DOHH2 (cell line): ENCODE measurements around the gene CDKAL1.

Source experiments
- H3F3A ChIP-seq: fragments of 200-600 bp; sonication (generic), shearing (Covaris generic); 2 replicates; pipeline ENCODE4 v1.6.0; 2016; ENCODE audit warnings: antibody characterized with exemption, mild to moderate bottlenecking; ENCODE audit not compliant: control insufficient read depth, insufficient read depth
- H3K27ac ChIP-seq: fragments of 200-600 bp; sonication (generic); 2 replicates; pipeline ENCODE4 v1.5.1; 2014; ENCODE audit warnings: low read depth, mild to moderate bottlenecking, low read length, moderate library complexity
- H3K27me3 ChIP-seq: fragments of 200-600 bp; sonication (generic); 2 replicates; pipeline ENCODE4 v1.6.1; 2014; ENCODE audit warnings: mild to moderate bottlenecking, low read length, mixed read lengths; ENCODE audit not compliant: control insufficient read depth
- H3K36me3 ChIP-seq: fragments of 200-600 bp; sonication (generic); 2 replicates; pipeline ENCODE4 v1.6.1; 2014; ENCODE audit warnings: mild to moderate bottlenecking, low read length, moderate library complexity, mixed read lengths; ENCODE audit not compliant: control insufficient read depth
- H3K4me1 ChIP-seq: fragments of 200-600 bp; sonication (generic); 2 replicates; pipeline ENCODE4 v1.6.1; 2014; ENCODE audit warnings: mild to moderate bottlenecking, low read length, mixed read lengths; ENCODE audit not compliant: control insufficient read depth
- H3K4me2 ChIP-seq: fragments of 200-600 bp; sonication (generic); 2 replicates; pipeline ENCODE4 v1.6.0; 2014; ENCODE audit warnings: mild to moderate bottlenecking, low read length, moderate library complexity
- H3K4me3 ChIP-seq: fragments of 200-600 bp; sonication (generic); 2 replicates; pipeline ENCODE4 v1.5.1; 2014; ENCODE audit warnings: mild to moderate bottlenecking, low read length, mixed read lengths
- H3K79me2 ChIP-seq: fragments of 200-600 bp; sonication (generic); 2 replicates; pipeline ENCODE4 v1.6.1; 2014; ENCODE audit warnings: mild to moderate bottlenecking, low read length, mixed read lengths; ENCODE audit not compliant: control insufficient read depth
- H3K9me2 ChIP-seq: fragments of 200-600 bp; sonication (generic); replicated peaks from 2 replicates; pipeline ENCODE4 v1.6.1; 2014; ENCODE audit warnings: mild to moderate bottlenecking, low read length, mixed read lengths; ENCODE audit not compliant: control insufficient read depth
- H3K9me3 ChIP-seq: fragments of 200-600 bp; sonication (generic); 2 replicates; pipeline ENCODE4 v1.6.1; 2014; ENCODE audit warnings: antibody characterized with exemption, low read length, mixed read lengths; ENCODE audit not compliant: control insufficient read depth, insufficient read depth
- H4K20me1 ChIP-seq: fragments of 200-600 bp; sonication (generic); 2 replicates; pipeline ENCODE4 v1.6.0; 2014; ENCODE audit warnings: low read depth, mild to moderate bottlenecking, antibody characterized with exemption, low read length, moderate library complexity; ENCODE audit not compliant: control insufficient read depth, insufficient read depth
- EZH2phosphoT487 ChIP-seq: fragments of 200-600 bp; sonication (generic); IDR thresholded peaks from 2 replicates; pipeline ENCODE4 v1.6.1; 2017; ENCODE audit warnings: borderline replicate concordance, mild to moderate bottlenecking, antibody characterized with exemption, low read length, moderate library complexity, mixed read lengths
- TF ChIP-seq, protein P1 (sequence below): fragments of 200-600 bp; sonication (generic); IDR thresholded peaks from one replicate; pipeline ENCODE4 v1.5.1; 2014; ENCODE audit warnings: antibody characterized with exemption, mild to moderate bottlenecking, low read depth, low read length; ENCODE audit not compliant: poor library complexity, severe bottlenecking

CDKAL1 gene

DNA sequence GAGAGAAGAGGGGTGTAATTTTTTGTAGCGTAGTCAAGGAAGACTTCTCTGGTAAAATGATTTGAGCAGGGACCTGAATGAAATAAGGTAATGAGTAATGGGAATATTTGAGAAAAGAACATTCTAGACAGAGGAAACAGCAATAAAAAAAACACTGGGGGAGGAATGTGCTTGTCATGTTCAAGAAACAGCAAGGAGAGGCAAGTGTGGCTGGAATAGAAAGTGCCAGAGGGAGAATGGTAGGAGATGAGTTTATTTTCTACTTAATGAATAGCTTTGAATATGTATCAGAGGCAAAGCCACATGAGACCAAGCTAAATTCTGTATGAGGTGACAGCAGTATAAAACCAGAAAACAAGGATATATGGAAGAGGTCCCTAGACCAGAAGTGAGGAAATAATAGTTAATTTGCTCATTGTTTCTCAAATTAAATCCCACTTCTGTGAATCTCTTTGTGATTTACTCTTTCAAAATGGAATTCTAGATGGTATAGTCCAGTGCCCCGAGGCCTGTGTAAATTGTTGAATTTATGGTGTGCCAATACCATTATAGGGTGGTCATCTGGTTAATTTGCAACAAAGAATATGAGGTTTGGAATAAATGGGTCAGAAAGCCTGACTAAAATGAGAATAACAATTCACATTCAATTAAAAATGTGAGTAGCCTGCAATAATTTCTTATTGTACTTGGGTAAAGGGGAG is 170.2 kb downstream of the CDKAL1 start:
- no peaks in the 10 kb centered on the region for H3K36me3 ChIP-seq
- no peaks in the 10 kb centered on the region for H3K27me3 ChIP-seq
- H3K79me2 ChIP-seq = no peaks in the 10 kb centered on the region; the same call in 1 of the 2 replicates
- H3K4me3 ChIP-seq = no peak overlapping the region
- H3K4me2 ChIP-seq = no peak overlapping the region
- H3K27ac ChIP-seq = no peak overlapping the region
- TF ChIP-seq, protein P1, sequence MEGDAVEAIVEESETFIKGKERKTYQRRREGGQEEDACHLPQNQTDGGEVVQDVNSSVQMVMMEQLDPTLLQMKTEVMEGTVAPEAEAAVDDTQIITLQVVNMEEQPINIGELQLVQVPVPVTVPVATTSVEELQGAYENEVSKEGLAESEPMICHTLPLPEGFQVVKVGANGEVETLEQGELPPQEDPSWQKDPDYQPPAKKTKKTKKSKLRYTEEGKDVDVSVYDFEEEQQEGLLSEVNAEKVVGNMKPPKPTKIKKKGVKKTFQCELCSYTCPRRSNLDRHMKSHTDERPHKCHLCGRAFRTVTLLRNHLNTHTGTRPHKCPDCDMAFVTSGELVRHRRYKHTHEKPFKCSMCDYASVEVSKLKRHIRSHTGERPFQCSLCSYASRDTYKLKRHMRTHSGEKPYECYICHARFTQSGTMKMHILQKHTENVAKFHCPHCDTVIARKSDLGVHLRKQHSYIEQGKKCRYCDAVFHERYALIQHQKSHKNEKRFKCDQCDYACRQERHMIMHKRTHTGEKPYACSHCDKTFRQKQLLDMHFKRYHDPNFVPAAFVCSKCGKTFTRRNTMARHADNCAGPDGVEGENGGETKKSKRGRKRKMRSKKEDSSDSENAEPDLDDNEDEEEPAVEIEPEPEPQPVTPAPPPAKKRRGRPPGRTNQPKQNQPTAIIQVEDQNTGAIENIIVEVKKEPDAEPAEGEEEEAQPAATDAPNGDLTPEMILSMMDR = no peak
- no peak for TF ChIP-seq EZH2phosphoT487
- no peaks in the 10 kb centered on the region for H3K9me2 ChIP-seq
- no peaks in the 10 kb centered on the region for H3K4me1 ChIP-seq
- no peaks in the 10 kb centered on the region for H3F3A ChIP-seq
- H4K20me1 ChIP-seq = no peaks in the 10 kb centered on the region
- H3K9me3 ChIP-seq = no peaks in the 10 kb centered on the region

DNA sequence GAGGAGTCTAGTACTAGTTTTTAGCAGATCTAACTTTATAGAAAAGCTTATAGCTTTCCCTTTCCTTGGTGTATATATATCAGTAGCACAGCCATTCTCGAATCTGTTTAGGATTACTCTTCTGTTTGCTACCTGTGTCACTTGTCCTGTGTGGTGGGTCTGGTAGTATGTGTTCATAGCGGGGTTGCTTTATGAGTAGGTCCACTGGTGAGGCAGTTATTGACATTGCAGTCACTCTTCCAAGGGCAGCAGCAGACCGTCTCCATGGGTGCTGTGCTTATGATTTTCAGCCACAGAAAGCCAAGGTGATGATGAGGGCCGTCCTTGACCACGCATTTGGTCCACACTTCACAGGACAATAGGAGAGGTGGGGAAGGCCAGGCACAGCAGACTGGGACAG is 171.5 kb downstream of the CDKAL1 start:
- Histone ChIP-seq H3F3A (no peaks in the 10 kb centered on the region), H3K27me3 (no peaks in the 10 kb centered on the region), H3K27ac (no peak overlapping the region), H3K4me3 (no peak overlapping the region), H3K79me2 (no peaks in the 10 kb centered on the region; the same call in 1 of the 2 replicates), H3K4me1 (no peaks in the 10 kb centered on the region), H3K9me3 (no peaks in the 10 kb centered on the region), H3K9me2 (no peaks in the 10 kb centered on the region), H3K4me2 (no peak overlapping the region), H4K20me1 (no peaks in the 10 kb centered on the region), H3K36me3 (no peaks in the 10 kb centered on the region)
- TF ChIP-seq, protein P1 = no peak
- no peak for TF ChIP-seq EZH2phosphoT487

DNA sequence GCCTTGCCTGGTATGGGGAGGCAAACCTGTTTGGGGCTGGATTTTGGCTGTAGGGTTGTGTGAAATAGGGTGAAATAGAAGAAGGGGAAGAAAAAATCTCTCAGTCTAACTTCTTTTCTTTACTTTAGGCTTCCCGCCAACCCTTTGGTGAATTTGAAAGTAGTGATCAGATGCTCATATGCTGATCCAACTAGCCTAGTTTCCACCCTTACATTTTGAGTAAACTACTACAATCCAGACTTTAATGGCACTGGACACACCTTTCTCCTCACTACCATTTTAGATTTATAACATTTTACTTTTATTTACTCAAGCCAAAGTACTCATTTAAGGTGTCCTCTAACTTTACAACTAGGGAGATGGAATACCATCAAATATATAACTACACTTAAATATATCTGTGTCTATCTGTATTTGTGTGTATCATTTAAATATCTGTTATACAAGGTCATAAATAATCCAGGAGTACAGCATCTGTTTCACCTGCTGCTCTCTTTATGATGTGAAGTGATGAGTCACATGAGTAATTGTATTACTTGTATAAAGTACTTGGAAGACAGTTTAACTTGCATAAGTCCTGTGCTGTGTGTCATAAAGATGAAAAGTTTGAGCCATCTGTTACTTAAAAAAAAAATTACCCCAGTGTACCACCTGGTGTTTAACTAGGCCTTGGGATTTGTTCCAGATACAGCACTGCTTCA is 172.1 kb downstream of the CDKAL1 start:
- TF ChIP-seq EZH2phosphoT487 = no peak
- H3K4me1 ChIP-seq = no peaks in the 10 kb centered on the region
- H4K20me1 ChIP-seq = no peaks in the 10 kb centered on the region
- H3K27me3 ChIP-seq = no peaks in the 10 kb centered on the region
- H3K79me2 ChIP-seq = no peaks in the 10 kb centered on the region; the same call in 1 of the 2 replicates
- H3F3A ChIP-seq = no peaks in the 10 kb centered on the region
- no peak overlapping the region for H3K4me3 ChIP-seq
- no peaks in the 10 kb centered on the region for H3K9me3 ChIP-seq
- no peak overlapping the region for H3K27ac ChIP-seq
- H3K36me3 ChIP-seq = no peaks in the 10 kb centered on the region
- no peak overlapping the region for H3K4me2 ChIP-seq
- no peaks in the 10 kb centered on the region for H3K9me2 ChIP-seq

DNA sequence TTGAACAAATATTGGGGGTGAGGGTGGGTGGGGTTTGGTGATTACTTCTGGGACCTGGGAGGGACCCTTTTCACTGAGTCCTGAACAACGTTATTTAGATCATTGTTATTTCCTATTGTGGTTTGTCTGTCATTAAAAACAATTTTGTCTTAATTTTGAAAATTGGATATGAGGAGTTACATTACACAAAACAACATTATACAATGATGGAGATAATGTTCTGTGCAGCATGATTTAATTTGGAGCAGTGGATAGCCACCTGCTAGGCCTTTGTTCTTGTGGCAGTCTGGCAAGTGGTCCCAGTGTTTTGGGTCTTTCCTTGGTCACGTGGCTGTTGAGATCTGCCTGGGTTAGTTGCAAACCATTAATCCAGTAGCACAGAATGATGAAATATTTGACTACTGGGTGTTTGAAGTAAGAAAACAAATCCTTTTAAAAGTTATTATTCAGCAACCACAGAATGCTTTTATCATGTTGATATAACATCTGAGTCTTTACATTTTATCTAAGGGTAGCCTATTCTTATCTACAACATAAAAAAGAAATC is 172.8 kb downstream of the CDKAL1 start:
- Histone ChIP-seq H3K4me2 (no peak overlapping the region), H3K4me3 (no peak overlapping the region), H3K9me2 (no peaks in the 10 kb centered on the region), H3K27ac (no peak overlapping the region), H3F3A (no peaks in the 10 kb centered on the region), H3K27me3 (no peaks in the 10 kb centered on the region), H3K9me3 (no peaks in the 10 kb centered on the region), H4K20me1 (no peaks in the 10 kb centered on the region), H3K4me1 (no peaks in the 10 kb centered on the region), H3K79me2 (no peaks in the 10 kb centered on the region; the same call in 1 of the 2 replicates), H3K36me3 (no peaks in the 10 kb centered on the region)
- TF ChIP-seq, protein P1 = no peak
- TF ChIP-seq EZH2phosphoT487 = no peak
